GM12873 (cell line): Measurements from ENCODE around the gene UBN1.

Experiments
- CTCF ChIP-seq: IDR thresholded peaks from 2 replicates; pipeline ENCODE4 v1.5.1; 2012; ENCODE audit warnings: low read depth, mild to moderate bottlenecking, moderate library complexity, low read length, control low read depth; ENCODE audit not compliant: insufficient read depth; ENCODE audit errors: missing control alignments

The UBN1 gene

GRCh38 chr16:4825196-4825595 lies 22.1 kb upstream of the UBN1 start:
- TF ChIP-seq CTCF: no peak

- no peak for TF ChIP-seq CTCF
Observed at GRCh38 chr16:4826526-4826925, 20.8 kb upstream of the UBN1 start.

- TF ChIP-seq CTCF: no peak
Observed at GRCh38 chr16:4826980-4827379, 20.3 kb upstream of the UBN1 start.

GRCh38 chr16:4828567-4829321 lies 18.5 kb upstream of the UBN1 start:
- no peak for TF ChIP-seq CTCF

GRCh38 chr16:4830408-4830807 lies 16.9 kb upstream of the UBN1 start:
- TF ChIP-seq CTCF: no peak

GRCh38 chr16:4831616-4832015 lies 15.7 kb upstream of the UBN1 start:
- no peak for TF ChIP-seq CTCF

GRCh38 chr16:4832698-4833343 lies 14.5 kb upstream of the UBN1 start:
- no peak for TF ChIP-seq CTCF
